ENCODE data around the gene ZNF37A. TPM values are rescaled to one million over a fixed set of nuclear protein-coding genes. Genes with fewer than 3 reads are reported as not detected.

ZNF37A gene
- total RNA-seq, 1 experiment from 2014 or later = 6.6 TPM

- intact Hi-C loops (cut with micrococcal nuclease; ENCODE audit: unreplicated experiment) (no loop called here), in situ Hi-C loops (cut with HindIII; ENCODE audit: low pct_unique_long_range_greater_than_20kb, low sequenced_read_pairs) (no loop called here)
- Histone ChIP-seq H3K36me3 (ENCODE audit: control insufficient read depth, insufficient read depth, low read length) (no peaks in the 10 kb centered on the region), H3K27ac (ENCODE audit: low read length) (no peak overlapping the region), H3K4me3 (ENCODE audit: low read depth in 2 of 2, low read length in 2 of 2) (no peak overlapping the region), H3K27me3 (ENCODE audit: control insufficient read depth, insufficient read depth, low read length) (no peaks in the 10 kb centered on the region), H3K4me1 (ENCODE audit: control insufficient read depth, insufficient read depth, low read length) (no peaks in the 10 kb centered on the region), H3K9me3 (ENCODE audit: control insufficient read depth, insufficient read depth, low read depth, low read length) (0 out of 2 replicates have a peak, but pooled peaks cover 3% of the 10 kb centered on the region)
- CTCF ChIA-PET = no interaction called here
- TF ChIP-seq TCF7L2 (IDR thresholded peaks at IDR 0.05; ENCODE audit: low read depth, low read length) (no peak), POLR2AphosphoS5 (IDR thresholded peaks at IDR 0.05; ENCODE audit: low read depth, low read length) (no peak), SIN3A (IDR thresholded peaks at IDR 0.05; ENCODE audit: borderline replicate concordance, insufficient read depth, low read depth, low read length) (no peak)
- TF ChIP-seq, protein P1, sequence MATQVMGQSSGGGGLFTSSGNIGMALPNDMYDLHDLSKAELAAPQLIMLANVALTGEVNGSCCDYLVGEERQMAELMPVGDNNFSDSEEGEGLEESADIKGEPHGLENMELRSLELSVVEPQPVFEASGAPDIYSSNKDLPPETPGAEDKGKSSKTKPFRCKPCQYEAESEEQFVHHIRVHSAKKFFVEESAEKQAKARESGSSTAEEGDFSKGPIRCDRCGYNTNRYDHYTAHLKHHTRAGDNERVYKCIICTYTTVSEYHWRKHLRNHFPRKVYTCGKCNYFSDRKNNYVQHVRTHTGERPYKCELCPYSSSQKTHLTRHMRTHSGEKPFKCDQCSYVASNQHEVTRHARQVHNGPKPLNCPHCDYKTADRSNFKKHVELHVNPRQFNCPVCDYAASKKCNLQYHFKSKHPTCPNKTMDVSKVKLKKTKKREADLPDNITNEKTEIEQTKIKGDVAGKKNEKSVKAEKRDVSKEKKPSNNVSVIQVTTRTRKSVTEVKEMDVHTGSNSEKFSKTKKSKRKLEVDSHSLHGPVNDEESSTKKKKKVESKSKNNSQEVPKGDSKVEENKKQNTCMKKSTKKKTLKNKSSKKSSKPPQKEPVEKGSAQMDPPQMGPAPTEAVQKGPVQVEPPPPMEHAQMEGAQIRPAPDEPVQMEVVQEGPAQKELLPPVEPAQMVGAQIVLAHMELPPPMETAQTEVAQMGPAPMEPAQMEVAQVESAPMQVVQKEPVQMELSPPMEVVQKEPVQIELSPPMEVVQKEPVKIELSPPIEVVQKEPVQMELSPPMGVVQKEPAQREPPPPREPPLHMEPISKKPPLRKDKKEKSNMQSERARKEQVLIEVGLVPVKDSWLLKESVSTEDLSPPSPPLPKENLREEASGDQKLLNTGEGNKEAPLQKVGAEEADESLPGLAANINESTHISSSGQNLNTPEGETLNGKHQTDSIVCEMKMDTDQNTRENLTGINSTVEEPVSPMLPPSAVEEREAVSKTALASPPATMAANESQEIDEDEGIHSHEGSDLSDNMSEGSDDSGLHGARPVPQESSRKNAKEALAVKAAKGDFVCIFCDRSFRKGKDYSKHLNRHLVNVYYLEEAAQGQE (IDR thresholded peaks at IDR 0.05; ENCODE audit: insufficient read depth in 1 of 2, low read depth in 2 of 2, low read length in 1 of 2) = no peak
- TF ChIP-seq, protein P2, sequence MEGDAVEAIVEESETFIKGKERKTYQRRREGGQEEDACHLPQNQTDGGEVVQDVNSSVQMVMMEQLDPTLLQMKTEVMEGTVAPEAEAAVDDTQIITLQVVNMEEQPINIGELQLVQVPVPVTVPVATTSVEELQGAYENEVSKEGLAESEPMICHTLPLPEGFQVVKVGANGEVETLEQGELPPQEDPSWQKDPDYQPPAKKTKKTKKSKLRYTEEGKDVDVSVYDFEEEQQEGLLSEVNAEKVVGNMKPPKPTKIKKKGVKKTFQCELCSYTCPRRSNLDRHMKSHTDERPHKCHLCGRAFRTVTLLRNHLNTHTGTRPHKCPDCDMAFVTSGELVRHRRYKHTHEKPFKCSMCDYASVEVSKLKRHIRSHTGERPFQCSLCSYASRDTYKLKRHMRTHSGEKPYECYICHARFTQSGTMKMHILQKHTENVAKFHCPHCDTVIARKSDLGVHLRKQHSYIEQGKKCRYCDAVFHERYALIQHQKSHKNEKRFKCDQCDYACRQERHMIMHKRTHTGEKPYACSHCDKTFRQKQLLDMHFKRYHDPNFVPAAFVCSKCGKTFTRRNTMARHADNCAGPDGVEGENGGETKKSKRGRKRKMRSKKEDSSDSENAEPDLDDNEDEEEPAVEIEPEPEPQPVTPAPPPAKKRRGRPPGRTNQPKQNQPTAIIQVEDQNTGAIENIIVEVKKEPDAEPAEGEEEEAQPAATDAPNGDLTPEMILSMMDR (IDR thresholded peaks at IDR 0.05) = no peak
- ATAC-seq (no peak), DNase-seq (ENCODE audit: low read depth, low spot score) (no peak)
- POLR2A ChIA-PET = no interaction called here
- BruUV-seq (replicated peaks) = no TSS peak
Measured at GRCh38 chr10:38157270-38157685, 63.1 kb downstream of the ZNF37A start.

GRCh38 chr10:38159004-38159403, 64.9 kb downstream of the ZNF37A start:
- POLR2A ChIA-PET = no interaction called here

More at GRCh38 chr10:38159004-38159403, 64.9 kb downstream of the ZNF37A start:
- TF ChIP-seq TCF7L2 (IDR thresholded peaks at IDR 0.05; ENCODE audit: low read depth, low read length) = no peak
- TF ChIP-seq, protein P1 (IDR thresholded peaks at IDR 0.05; ENCODE audit: insufficient read depth in 1 of 2, low read depth in 2 of 2, low read length in 1 of 2) = no peak
- TF ChIP-seq, protein P2 (IDR thresholded peaks at IDR 0.05) = no peak
- no peak for TF ChIP-seq SIN3A (IDR thresholded peaks at IDR 0.05; ENCODE audit: borderline replicate concordance, insufficient read depth, low read depth, low read length)
- TF ChIP-seq POLR2AphosphoS5 (IDR thresholded peaks at IDR 0.05; ENCODE audit: low read depth, low read length) = no peak
- intact Hi-C loops (cut with micrococcal nuclease; ENCODE audit: unreplicated experiment) = no loop called here
- Histone ChIP-seq H3K4me1 (ENCODE audit: control insufficient read depth, insufficient read depth, low read length) (no peaks in the 10 kb centered on the region), H3K27ac (ENCODE audit: low read length) (no peak overlapping the region), H3K36me3 (ENCODE audit: control insufficient read depth, insufficient read depth, low read length) (no peaks in the 10 kb centered on the region), H3K9me3 (ENCODE audit: control insufficient read depth, insufficient read depth, low read depth, low read length) (0 out of 2 replicates have a peak, but pooled peaks cover 3% of the 10 kb centered on the region), H3K4me3 (ENCODE audit: low read depth in 2 of 2, low read length in 2 of 2) (no peak overlapping the region), H3K27me3 (ENCODE audit: control insufficient read depth, insufficient read depth, low read length) (no peaks in the 10 kb centered on the region)
- no TSS peak for BruUV-seq (replicated peaks)
- CTCF ChIA-PET = no interaction called here
- ATAC-seq (no peak), DNase-seq (ENCODE audit: low read depth, low spot score) (no peak)
- in situ Hi-C loops (cut with HindIII; ENCODE audit: low pct_unique_long_range_greater_than_20kb, low sequenced_read_pairs) = no loop called here
